HCT116 (cell line): ENCODE results near the gene CFAP61. TPM values are rescaled to one million over a fixed set of nuclear protein-coding genes. Genes with fewer than 3 reads are reported as not detected.

Source experiments
- ATAC-seq: fragments of 200-7000 bp; cut with Tn5 transposase; 2 replicates; pipeline ENCODE4 v1.9.1; 2020; ENCODE audit warnings: mild to moderate bottlenecking, moderate library complexity
- BruUV-seq: library from RNA; stranded (reverse); fragments of 400-500 nt; replicated peaks from 2 replicates; lab custom pipeline; 2021; lab: Mats Ljungman, UMichigan
- CTCF ChIA-PET: fragments of 300-600 bp; sonication (Branson Sonifier 250); formaldehyde crosslinking; loops from one replicate; lab custom pipeline; 2021; ENCODE audit warnings: antibody characterized with exemption; lab: Charles Lee
- POLR2A ChIA-PET: fragments of 300-600, 350-600 bp; sonication (Branson Sonifier 250); formaldehyde crosslinking; loops from one replicate; lab custom pipeline; 2021; ENCODE audit warnings: antibody characterized with exemption; lab: Charles Lee
- RAD21 ChIA-PET, 2 experiments: fragments of 300-600 bp; sonication (Branson Sonifier 250); formaldehyde crosslinking; loops; one replicate each; lab custom pipeline; 2023; ENCODE audit warnings: low total read pairs in 2 of 2; ENCODE audit not compliant: uncharacterized antibody in 2 of 2, unreplicated experiment in 2 of 2, low non-redundant PET in 1 of 2; lab: Charles Lee
- DNase-seq: peaks from one replicate; pipeline ENCODE4 v3.0.0-alpha.2; 2010; ENCODE audit warnings: low read depth, low spot score
- H2AFZ ChIP-seq: fragments of 200-600 bp; shearing (Covaris generic), sonication (generic); 2 replicates; pipeline ENCODE4 v1.6.1; 2017; ENCODE audit warnings: low read depth, mixed run types, mixed read lengths, antibody characterized with exemption, low read length; ENCODE audit not compliant: poor library complexity, severe bottlenecking
- H3K27ac ChIP-seq: 2 replicates; pipeline ENCODE4 v1.5.1; 2012; ENCODE audit warnings: low read depth, low read length
- H3K27me3 ChIP-seq: fragments of 200-600 bp; sonication (generic); 2 replicates; pipeline ENCODE4 v1.6.1; 2016; ENCODE audit warnings: mixed run types, low read length, mixed read lengths; ENCODE audit not compliant: insufficient read depth
- H3K36me3 ChIP-seq, 2 experiments: fragments of 200-500 bp in 1 of 2; fragments of 200-600 bp in 1 of 2; sonication (Bioruptor generic) in 1 of 2; sonication (generic) in 1 of 2; 2 replicates each; pipeline versions ENCODE4 v1.5.1 to v1.6.1; 2014 to 2016; ENCODE audit warnings: low read length in 2 of 2, inconsistent platforms in 1 of 2, mixed read lengths in 1 of 2, mixed run types in 1 of 2; ENCODE audit not compliant: insufficient read depth in 2 of 2, control insufficient read depth in 1 of 2
- H3K4me1 ChIP-seq, 2 experiments: fragments of 200-600 bp in 1 of 2; sonication (generic) in 1 of 2; 2 replicates each; pipeline versions ENCODE4 v1.5.1 to v1.6.1; 2012 to 2017; ENCODE audit warnings: low read length in 2 of 2, inconsistent platforms in 1 of 2, mild to moderate bottlenecking in 1 of 2, mixed read lengths in 1 of 2, mixed run types in 1 of 2, moderate library complexity in 1 of 2; ENCODE audit not compliant: insufficient read depth in 2 of 2, control insufficient read depth in 1 of 2
- H3K4me2 ChIP-seq: fragments of 200-600 bp; sonication (generic); 2 replicates; pipeline ENCODE4 v1.6.1; 2017; ENCODE audit warnings: mixed run types, low read length, mixed read lengths
- H3K4me3 ChIP-seq, 2 experiments: fragments of 200-600 bp in 1 of 2; sonication (generic) in 1 of 2; replicated peaks in 1 of 2; 2 replicates each; pipeline ENCODE4 v1.5.1; 2011 to 2016; ENCODE audit warnings: low read length in 2 of 2, control low read depth in 1 of 2, low read depth in 1 of 2, mild to moderate bottlenecking in 1 of 2, mixed read lengths in 1 of 2, mixed run types in 1 of 2
- H3K79me2 ChIP-seq: fragments of 200-600 bp; sonication (generic); 2 replicates; pipeline ENCODE4 v1.6.1; 2017; ENCODE audit warnings: mild to moderate bottlenecking, mixed run types, low read length, moderate library complexity, mixed read lengths; ENCODE audit not compliant: insufficient read depth
- H3K9ac ChIP-seq: fragments of 200-600 bp; sonication (generic); 2 replicates; pipeline ENCODE4 v1.6.1; 2016; ENCODE audit warnings: low read length, mixed read lengths
- H3K9me2 ChIP-seq: fragments of 200-600 bp; sonication (generic), shearing (Covaris generic); 2 replicates; pipeline ENCODE4 v1.6.1; 2017; ENCODE audit warnings: mixed run types, mild to moderate bottlenecking, moderate library complexity; ENCODE audit not compliant: insufficient read depth
- H3K9me3 ChIP-seq, 2 experiments: fragments of 200-500 bp in 1 of 2; fragments of 200-600 bp in 1 of 2; sonication (Bioruptor generic) in 1 of 2; sonication (generic) in 1 of 2; 2 replicates each; pipeline ENCODE4 v1.6.1; 2014 to 2017; ENCODE audit warnings: low read length in 2 of 2, mixed read lengths in 2 of 2, inconsistent platforms in 1 of 2, low read depth in 1 of 2, mild to moderate bottlenecking in 1 of 2, mixed run types in 1 of 2, moderate library complexity in 1 of 2; ENCODE audit not compliant: control insufficient read depth in 1 of 2, insufficient read depth in 1 of 2
- H4K20me1 ChIP-seq: fragments of 200-600 bp; sonication (generic), shearing (Covaris generic); 2 replicates; pipeline ENCODE4 v1.6.1; 2017; ENCODE audit warnings: mixed run types, mild to moderate bottlenecking, moderate library complexity; ENCODE audit not compliant: insufficient read depth
- ATF3 ChIP-seq: IDR thresholded peaks from 2 replicates; pipeline ENCODE4 v1.6.1; 2012
- CEBPB ChIP-seq: IDR thresholded peaks from 2 replicates; pipeline ENCODE4 v1.6.1; 2012; ENCODE audit warnings: low read depth
- EGR1 ChIP-seq: IDR thresholded peaks from 2 replicates; pipeline ENCODE4 v1.6.1; 2012; ENCODE audit warnings: low read depth
- EZH2 ChIP-seq: fragments of 200-600 bp; sonication (generic); IDR thresholded peaks from 2 replicates; pipeline ENCODE4 v1.6.1; 2017; ENCODE audit warnings: antibody characterized with exemption, mixed run types
- FOSL1 ChIP-seq: IDR thresholded peaks from 2 replicates; pipeline ENCODE4 v1.6.1; 2012; ENCODE audit warnings: low read depth
- JUND ChIP-seq: IDR thresholded peaks from 2 replicates; pipeline ENCODE4 v1.6.1; 2012
- MAX ChIP-seq: IDR thresholded peaks from 2 replicates; pipeline ENCODE4 v1.6.1; 2012
- POLR2A ChIP-seq: IDR thresholded peaks from 2 replicates; pipeline ENCODE4 v1.7.0; 2011; ENCODE audit warnings: borderline replicate concordance; ENCODE audit not compliant: insufficient read depth, insufficient read length; ENCODE audit errors: extremely low read depth
- RAD21 ChIP-seq: IDR thresholded peaks from 2 replicates; pipeline ENCODE4 v1.6.1; 2012; ENCODE audit warnings: low read depth, mild to moderate bottlenecking
- REST ChIP-seq: IDR thresholded peaks from 2 replicates; pipeline ENCODE4 v1.6.1; 2012; ENCODE audit warnings: low read depth
- SIN3A ChIP-seq: IDR thresholded peaks from 2 replicates; pipeline ENCODE4 v1.6.1; 2012; ENCODE audit warnings: low read depth
- SP1 ChIP-seq: IDR thresholded peaks from 2 replicates; pipeline ENCODE4 v1.6.1; 2012; ENCODE audit warnings: low read depth
- SRF ChIP-seq: IDR thresholded peaks from 2 replicates; pipeline ENCODE4 v1.6.1; 2012; ENCODE audit warnings: low read depth
- YY1 ChIP-seq: IDR thresholded peaks from 2 replicates; pipeline ENCODE4 v1.6.1; 2011; ENCODE audit warnings: low read length, low read depth, moderate library complexity, mild to moderate bottlenecking; ENCODE audit not compliant: insufficient replicate concordance; ENCODE audit errors: extremely low read depth
- ZNF274 ChIP-seq: fragments of 200-500 bp; sonication (Bioruptor generic); IDR thresholded peaks from 2 replicates; pipeline ENCODE4 v1.6.1; 2014; ENCODE audit warnings: mild to moderate bottlenecking, low read depth, low read length, inconsistent platforms
- intact Hi-C: fragments of 100-400 bp; cut with micrococcal nuclease; formaldehyde crosslinking; loops from 2 replicates; pipeline ENCODE4 v1.10.0; 2022
- total RNA-seq: library from RNA; stranded (reverse); gene quantifications from one replicate; pipeline ENCODE4 v1.2.1, GENCODE V29; 2021; ENCODE audit not compliant: unreplicated experiment

CFAP61 gene
- total RNA-seq, 1 experiment from 2014 or later = 1.7 TPM

- Histone ChIP-seq H4K20me1 (no peaks in the 10 kb centered on the region), H3K9me3 (no peaks in the 10 kb centered on the region), H3K27ac (no peak overlapping the region), H3K4me1 (no peaks in the 10 kb centered on the region), H3K4me2 (no peak overlapping the region), H3K36me3 (no peaks in the 10 kb centered on the region), H3K79me2 (no peaks in the 10 kb centered on the region), H3K27me3 (peaks cover 17% of the 10 kb centered on the region), H2AFZ (no peak overlapping the region), H3K9me2 (no peaks in the 10 kb centered on the region), H3K9ac (no peak overlapping the region), H3K4me3 (no peak overlapping the region)
- ChIA-PET CTCF (no interaction called here), RAD21 (no interaction called here), POLR2A (no interaction called here)
- no TSS peak for BruUV-seq
- intact Hi-C loops = no loop called here
- DNase-seq (no peak), ATAC-seq (no peak)
- no peak for TF ChIP-seq JUND
- TF ChIP-seq SIN3A = no peak
Measured at GRCh38 chr20:20366876-20367574, 314.7 kb downstream of the CFAP61 start.

GRCh38 chr20:20367575-20368417 is 315.5 kb downstream of the CFAP61 start, which contains the start of gene INSM1:
Gene INSM1 (plus strand): TSS chr20:20368104. CDS start chr20:20368268, 164 bp downstream.
- no peak for DNase-seq
- intact Hi-C loops = no loop called here
- no peaks in the 10 kb centered on the region for H3K9me3 ChIP-seq
- H2AFZ ChIP-seq = no peak within 1 kb of the TSS
- H3K9me2 ChIP-seq = no peaks in the 10 kb centered on the region
- H3K36me3 ChIP-seq = no peaks in the 10 kb centered on the region
- RAD21 ChIA-PET = no interaction called here
- BruUV-seq = no TSS peak
- H3K79me2 ChIP-seq = no peaks in the 10 kb centered on the region
- no peak within 1 kb of the TSS for H3K27ac ChIP-seq
- ATAC-seq = no peak
- no peaks in the 10 kb centered on the region for H4K20me1 ChIP-seq
- H3K9ac ChIP-seq = no peak within 1 kb of the TSS
- H3K4me3 ChIP-seq = no peak within 1 kb of the TSS
- no peaks in the 10 kb centered on the region for H3K4me1 ChIP-seq
- TF ChIP-seq CEBPB = no peak
- TF ChIP-seq JUND = no peak
- no peak for TF ChIP-seq MAX
- no peak for TF ChIP-seq SRF
- no peak for TF ChIP-seq FOSL1
- TF ChIP-seq SP1 = no peak
- no peak for TF ChIP-seq EGR1
- TF ChIP-seq YY1 = no peak
- TF ChIP-seq RAD21 = no peak
- TF ChIP-seq EZH2 = no peak
- no peak for TF ChIP-seq ATF3
- TF ChIP-seq SIN3A = no peak
- TF ChIP-seq REST = no peak
- no peak for TF ChIP-seq POLR2A
- no peak for TF ChIP-seq ZNF274
- no peak within 1 kb of the TSS for H3K4me2 ChIP-seq
- POLR2A ChIA-PET = no interaction called here
- CTCF ChIA-PET = no interaction called here
- H3K27me3 ChIP-seq = peaks cover 18% of the 10 kb centered on the region; the same call in 1 of the 2 replicates
